ENCODE measurements around the gene JADE3.

The JADE3 gene

GRCh38 chrX:47026198-47026597 is 114.0 kb downstream of the JADE3 start:
- no peak for DNase-seq (ENCODE audit: low spot score)

GRCh38 chrX:47030339-47030738 is 118.1 kb downstream of the JADE3 start:
- DNase-seq (ENCODE audit: low spot score) = peak; percentile 25

GRCh38 chrX:47047989-47048388 is 135.8 kb downstream of the JADE3 start:
- no peak for DNase-seq (ENCODE audit: low spot score)

GRCh38 chrX:47059142-47059874 is 147.1 kb downstream of the JADE3 start:
- no peak for DNase-seq (ENCODE audit: low spot score)

GRCh38 chrX:47060708-47061107 is 148.5 kb downstream of the JADE3 start:
- DNase-seq (ENCODE audit: low spot score) = no peak

GRCh38 chrX:47061238-47061919 is 149.2 kb downstream of the JADE3 start:
- DNase-seq (ENCODE audit: low spot score) = no peak

GRCh38 chrX:47063179-47063578 is 151.0 kb downstream of the JADE3 start:
- no peak for DNase-seq (ENCODE audit: low spot score)

- no peak for DNase-seq (ENCODE audit: low spot score)
Observed at GRCh38 chrX:47068214-47068613, 156.0 kb downstream of the JADE3 start.

GRCh38 chrX:47068720-47069119 is 156.5 kb downstream of the JADE3 start:
- no peak for DNase-seq (ENCODE audit: low spot score)

- DNase-seq (ENCODE audit: low spot score) = no peak
Observed at GRCh38 chrX:47078129-47079043, 166.2 kb downstream of the JADE3 start, which contains the start of gene RGN. TSS of gene RGN (plus strand) at chrX:47078443. CDS start at chrX:47081145, 2,702 bp downstream.

GRCh38 chrX:47080215-47080914 is 168.1 kb downstream of the JADE3 start:
- DNase-seq (ENCODE audit: low spot score) = no peak

- DNase-seq (ENCODE audit: low spot score) = no peak
Observed at GRCh38 chrX:47080915-47081236, 168.7 kb downstream of the JADE3 start.

GRCh38 chrX:47091149-47091775 is 179.0 kb downstream of the JADE3 start:
- DNase-seq (ENCODE audit: low spot score) = no peak

- no peak for DNase-seq (ENCODE audit: low spot score)
Observed at GRCh38 chrX:47093248-47093647, 181.0 kb downstream of the JADE3 start.

- no peak for DNase-seq (ENCODE audit: low spot score)
Observed at GRCh38 chrX:47093860-47094259, 181.6 kb downstream of the JADE3 start.

GRCh38 chrX:47097018-47097417 is 184.8 kb downstream of the JADE3 start:
- no peak for DNase-seq (ENCODE audit: low spot score)

- DNase-seq (ENCODE audit: low spot score) = no peak
Observed at GRCh38 chrX:47098338-47099094, 186.3 kb downstream of the JADE3 start.

- no peak for DNase-seq (ENCODE audit: low spot score)
Observed at GRCh38 chrX:47101206-47101605, 189.0 kb downstream of the JADE3 start.
